HAP-1 (cell line): ENCODE measurements around the gene SDCBP2.

Experiments used
- DNase-seq, 2 experiments: peaks; one replicate each; pipeline ENCODE4 v3.0.0-alpha.2; 2016 to 2020; ENCODE audit warnings: low spot score in 2 of 2
- H3K27me3 ChIP-seq: fragments of 250-450 bp; sonication (Bioruptor Pico); 2 replicates; pipeline ENCODE4 v1.5.1; 2020; ENCODE audit warnings: low read depth, mild to moderate bottlenecking, moderate library complexity
- H3K36me3 ChIP-seq: fragments of 250-450 bp; sonication (Bioruptor Pico); replicated peaks from 2 replicates; pipeline ENCODE4 v1.5.1; 2020; ENCODE audit warnings: mild to moderate bottlenecking
- H3K4me1 ChIP-seq: fragments of 250-450 bp; sonication (Bioruptor Pico); 2 replicates; pipeline ENCODE4 v1.5.1; 2020; ENCODE audit warnings: mild to moderate bottlenecking
- H3K4me3 ChIP-seq: fragments of 250-450 bp; sonication (Bioruptor Pico); 2 replicates; pipeline ENCODE4 v1.5.1; 2020; ENCODE audit warnings: mild to moderate bottlenecking, moderate library complexity
- H3K9me3 ChIP-seq: fragments of 250-450 bp; sonication (Bioruptor Pico); 2 replicates; pipeline ENCODE4 v1.5.1; 2020; ENCODE audit warnings: mild to moderate bottlenecking, moderate library complexity
- in situ Hi-C: fragments of 300-500 bp; cut with MboI; formaldehyde crosslinking; loops from 3 replicates; pipeline ENCODE4 v1.14.3; 2020; ENCODE audit warnings: low sequenced_read_pairs, inconsistent platforms, mixed read lengths

The SDCBP2 gene

DNA sequence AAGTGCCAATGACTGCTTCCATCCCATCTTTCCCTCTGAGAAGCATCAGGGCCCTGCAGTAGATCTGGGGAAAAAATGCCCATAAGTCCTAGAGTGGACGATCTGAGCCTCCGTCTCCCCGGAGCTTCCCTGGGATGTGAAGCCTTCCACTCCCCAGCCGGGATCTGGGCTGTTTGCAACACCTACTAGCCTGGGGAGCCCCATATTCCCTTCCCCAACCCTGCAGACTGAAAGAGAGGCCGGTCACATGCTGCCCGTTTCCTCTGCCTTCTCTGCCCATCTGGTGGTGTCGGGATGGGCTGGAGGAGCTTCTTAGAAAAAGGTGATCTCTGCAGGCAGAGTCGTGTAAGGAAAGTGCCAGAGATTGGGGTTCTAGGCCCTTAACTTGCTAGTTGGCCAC is 61.8 kb downstream of the SDCBP2 start:
- DNase-seq: no peak
- H3K4me3 ChIP-seq: peak overlapping the region; percentile 48; the same call in 1 of the 2 replicates
- H3K4me1 ChIP-seq: no peaks in the 10 kb centered on the region; the same call in 1 of the 2 replicates
- no peaks in the 10 kb centered on the region for H3K27me3 ChIP-seq
- no peaks in the 10 kb centered on the region for H3K36me3 ChIP-seq
- in situ Hi-C loops: no loop called here
- no peaks in the 10 kb centered on the region for H3K9me3 ChIP-seq

- Histone ChIP-seq H3K4me3 (peak within 1 kb of the TSS; percentile 48), H3K36me3 (no peaks in the 10 kb centered on the region), H3K4me1 (no peaks in the 10 kb centered on the region; the same call in 1 of the 2 replicates), H3K9me3 (no peaks in the 10 kb centered on the region), H3K27me3 (no peaks in the 10 kb centered on the region; the same call in 1 of the 2 replicates)
- DNase-seq: peak; percentile 65 to 77
- in situ Hi-C loops: no loop called here
These were observed 62.6 kb downstream of the SDCBP2 start, which contains the start of gene SNPH for GRCh38 chr20:1266167-1266973. SNPH (plus strand) TSS chr20:1266294; CDS start chr20:1296240, 29,946 bp downstream.

DNA sequence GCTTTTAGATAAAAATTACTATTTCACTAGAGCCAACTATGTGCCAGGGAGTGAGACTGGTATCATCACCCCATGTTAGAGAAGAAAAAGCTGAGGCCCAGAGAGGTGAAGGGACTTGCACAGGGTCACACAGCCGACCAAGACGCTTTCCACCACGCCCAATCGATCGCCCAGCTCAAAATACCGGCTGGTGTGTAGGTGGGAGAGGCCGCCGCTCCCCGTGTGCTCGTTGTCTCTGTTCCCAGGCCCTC is 63.1 kb downstream of the SDCBP2 start:
- no peak for DNase-seq
- in situ Hi-C loops: no loop called here
- no peaks in the 10 kb centered on the region; the same call in 1 of the 2 replicates for H3K4me1 ChIP-seq
- H3K4me3 ChIP-seq: peak overlapping the region; percentile 48
- no peaks in the 10 kb centered on the region for H3K36me3 ChIP-seq
- H3K27me3 ChIP-seq: peaks cover 5% of the 10 kb centered on the region; the same call in 1 of the 2 replicates
- no peaks in the 10 kb centered on the region for H3K9me3 ChIP-seq

DNA sequence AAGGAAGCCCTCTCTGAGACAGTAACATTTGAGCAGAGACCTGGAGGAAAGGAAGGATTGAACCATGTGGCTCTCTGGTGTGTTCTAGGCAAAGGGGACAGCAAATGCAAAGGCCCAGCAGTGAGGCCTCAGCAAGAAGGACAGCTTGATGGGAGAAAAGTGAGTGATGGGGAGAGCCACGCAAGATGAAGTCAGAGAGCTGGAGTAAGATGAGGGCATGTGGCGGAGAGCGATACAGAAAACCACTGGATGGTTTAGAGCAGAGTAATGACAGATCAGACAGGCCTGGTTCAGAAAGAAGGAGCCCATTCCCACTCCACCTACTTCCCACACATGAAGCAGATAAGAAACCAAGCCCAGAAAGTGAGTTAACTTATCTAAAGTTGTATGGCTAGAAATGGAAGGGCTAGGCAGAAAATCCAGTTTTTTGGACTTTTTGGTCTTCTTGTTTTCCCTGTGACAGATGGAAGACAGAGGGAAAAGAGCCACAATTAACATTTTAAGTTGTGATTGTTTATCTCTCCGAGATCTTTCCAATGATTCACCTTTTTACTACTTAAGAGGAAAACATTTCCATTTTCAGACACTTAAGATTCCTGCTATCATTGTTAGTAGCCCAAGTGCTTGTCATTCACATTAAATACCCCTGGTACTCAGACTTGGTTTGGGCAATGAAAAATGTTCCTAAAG is 63.6 kb downstream of the SDCBP2 start:
- H3K4me1 ChIP-seq: no peaks in the 10 kb centered on the region; the same call in 1 of the 2 replicates
- in situ Hi-C loops: no loop called here
- no peak for DNase-seq
- H3K27me3 ChIP-seq: peaks cover 8% of the 10 kb centered on the region; the same call in 1 of the 2 replicates
- H3K9me3 ChIP-seq: no peaks in the 10 kb centered on the region
- no peaks in the 10 kb centered on the region for H3K36me3 ChIP-seq
- H3K4me3 ChIP-seq: peak overlapping the region; percentile 48

DNA sequence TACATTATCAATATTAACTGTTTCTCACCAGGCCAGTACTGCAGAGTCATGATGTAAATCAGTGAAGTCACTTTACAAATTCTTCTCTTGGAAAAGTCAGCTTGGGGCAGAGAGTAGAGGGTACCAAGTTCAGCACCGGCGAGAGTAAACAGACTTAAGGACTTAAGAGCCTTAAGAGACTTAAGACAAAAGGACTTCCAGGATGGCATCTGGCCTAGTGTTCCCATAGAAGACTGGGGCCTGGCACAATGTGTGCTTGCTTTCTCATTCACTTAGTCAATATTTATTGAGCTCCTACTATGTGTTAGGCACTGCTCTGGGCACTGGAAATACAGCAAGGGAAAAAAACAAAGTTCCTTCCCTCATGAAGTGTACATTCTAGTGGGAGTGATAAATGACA is 64.2 kb downstream of the SDCBP2 start:
- in situ Hi-C loops: no loop called here
- H3K36me3 ChIP-seq: no peaks in the 10 kb centered on the region
- H3K9me3 ChIP-seq: no peaks in the 10 kb centered on the region
- no peak overlapping the region for H3K4me3 ChIP-seq
- peaks cover 8% of the 10 kb centered on the region; the same call in 1 of the 2 replicates for H3K27me3 ChIP-seq
- H3K4me1 ChIP-seq: no peaks in the 10 kb centered on the region; the same call in 1 of the 2 replicates
- DNase-seq: no peak

DNA sequence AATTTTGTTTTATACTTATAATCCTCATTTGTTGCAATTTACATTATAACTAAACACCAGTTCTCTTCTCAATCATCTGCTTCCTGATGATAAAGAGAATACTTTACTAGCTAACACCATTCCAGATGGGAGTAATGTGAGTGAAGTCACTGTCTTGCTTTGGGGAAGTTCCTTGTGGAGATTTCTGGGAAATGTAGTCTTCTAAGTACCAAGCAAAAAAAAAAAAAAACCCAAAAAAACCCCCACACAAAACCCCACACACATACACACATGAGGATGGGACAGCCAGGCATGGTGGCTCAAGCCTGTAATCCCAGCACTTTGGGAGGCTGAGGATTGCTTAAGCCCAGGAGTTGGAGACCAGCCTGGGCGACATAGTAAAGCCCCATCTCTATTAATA is 65.1 kb downstream of the SDCBP2 start:
- H3K9me3 ChIP-seq: no peaks in the 10 kb centered on the region
- H3K36me3 ChIP-seq: no peaks in the 10 kb centered on the region
- H3K27me3 ChIP-seq: peaks cover 8% of the 10 kb centered on the region; the same call in 1 of the 2 replicates
- no peak for DNase-seq
- H3K4me3 ChIP-seq: no peak overlapping the region
- in situ Hi-C loops: no loop called here
- H3K4me1 ChIP-seq: no peaks in the 10 kb centered on the region; the same call in 1 of the 2 replicates
